SU-DHL-6 (cell line): Measurements from ENCODE around the gene FAM20C.

Experiments
- H2AFZ ChIP-seq: fragments of 200-600 bp; sonication (generic); 2 replicates; pipeline ENCODE4 v1.6.1; 2014; ENCODE audit warnings: low read depth, mild to moderate bottlenecking, moderate library complexity, mixed read lengths, antibody characterized with exemption, low read length; ENCODE audit not compliant: severe bottlenecking
- H3F3A ChIP-seq: fragments of 200-600 bp; shearing (Covaris generic); 2 replicates; pipeline ENCODE4 v1.6.0; 2016; ENCODE audit warnings: antibody characterized with exemption, mild to moderate bottlenecking; ENCODE audit not compliant: insufficient read depth
- H3K27ac ChIP-seq: fragments of 200-600 bp; sonication (generic); 2 replicates; pipeline ENCODE4 v1.5.1; 2016; ENCODE audit warnings: low read depth, mild to moderate bottlenecking, low read length, moderate library complexity, mixed read lengths
- H3K27me3 ChIP-seq: fragments of 200-600 bp; sonication (generic), shearing (Covaris generic); 2 replicates; pipeline ENCODE4 v1.6.0; 2014; ENCODE audit warnings: mild to moderate bottlenecking, low read length
- H3K36me3 ChIP-seq: fragments of 200-600 bp; sonication (generic); 2 replicates; pipeline ENCODE4 v1.6.1; 2014; ENCODE audit warnings: mild to moderate bottlenecking, low read length, mixed read lengths
- H3K4me2 ChIP-seq: fragments of 300-600, 200-600 bp; shearing (Covaris generic), sonication (generic); 2 replicates; pipeline ENCODE4 v1.6.0; 2014; ENCODE audit warnings: low read length, low read depth, mild to moderate bottlenecking; ENCODE audit not compliant: poor library complexity, severe bottlenecking
- H3K4me3 ChIP-seq: fragments of 200-600 bp; sonication (generic); 2 replicates; pipeline ENCODE4 v1.5.1; 2014; ENCODE audit warnings: antibody characterized with exemption, low read length, mild to moderate bottlenecking, mixed read lengths; ENCODE audit not compliant: insufficient read depth, poor library complexity, severe bottlenecking
- H3K79me2 ChIP-seq: fragments of 200-600 bp; sonication (generic); 2 replicates; pipeline ENCODE4 v1.6.1; 2014; ENCODE audit warnings: mild to moderate bottlenecking, low read length, moderate library complexity; ENCODE audit not compliant: insufficient read depth
- H3K9ac ChIP-seq: fragments of 200-600 bp; sonication (generic); 2 replicates; pipeline ENCODE4 v1.7.0; 2014; ENCODE audit warnings: mild to moderate bottlenecking, low read length
- H3K9me2 ChIP-seq: fragments of 200-600 bp; sonication (generic); replicated peaks from 2 replicates; pipeline ENCODE4 v1.6.1; 2014; ENCODE audit warnings: low read length; ENCODE audit not compliant: insufficient read depth
- H3K9me3 ChIP-seq: fragments of 200-600 bp; sonication (generic); 2 replicates; pipeline ENCODE4 v1.6.1; 2014; ENCODE audit warnings: low read length, mixed read lengths; ENCODE audit not compliant: insufficient read depth
- H4K20me1 ChIP-seq: fragments of 200-600 bp; sonication (generic); 2 replicates; pipeline ENCODE4 v1.6.1; 2014; ENCODE audit warnings: low read depth, mild to moderate bottlenecking, antibody characterized with exemption, low read length, moderate library complexity, mixed read lengths
- EZH2phosphoT487 ChIP-seq: fragments of 200-600 bp; sonication (generic), shearing (Covaris generic); conservative IDR thresholded peaks from 2 replicates; pipeline ENCODE4 v1.6.1; 2018; ENCODE audit warnings: mild to moderate bottlenecking, antibody characterized with exemption, low read length, moderate library complexity, mixed read lengths
- TF ChIP-seq, protein P1 (sequence below): fragments of 200-600 bp; sonication (generic); IDR thresholded peaks from one replicate; pipeline ENCODE4 v1.5.1; 2017; ENCODE audit warnings: antibody characterized with exemption, mild to moderate bottlenecking, low read length, moderate library complexity; ENCODE audit not compliant: insufficient read depth, poor library complexity, severe bottlenecking

The FAM20C gene

DNA sequence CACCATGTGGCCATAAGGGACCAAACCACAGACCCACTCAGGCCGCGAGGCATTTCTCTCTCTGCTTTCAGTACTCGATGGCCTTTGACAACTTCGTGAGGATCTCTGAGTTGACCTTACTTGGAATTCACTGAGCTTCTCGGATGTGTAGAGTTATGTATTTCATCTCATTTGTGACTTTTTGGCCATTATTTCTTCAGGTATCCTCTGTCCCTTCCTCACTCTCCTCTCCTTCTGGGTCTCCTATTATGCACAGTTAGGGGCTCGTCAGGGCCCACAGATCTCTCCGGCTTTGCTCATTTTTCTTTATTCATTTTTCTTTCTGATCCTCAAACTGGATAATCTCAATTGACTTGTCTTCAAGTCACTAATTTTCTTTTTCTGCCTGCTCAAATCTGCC is 81.0 kb downstream of the FAM20C start:
- H3K9me2 ChIP-seq = 0 out of 2 replicates have a peak, but pooled peaks cover 5% of the 10 kb centered on the region
- H3F3A ChIP-seq = no peaks in the 10 kb centered on the region
- no peaks in the 10 kb centered on the region for H3K79me2 ChIP-seq
- peaks cover 9% of the 10 kb centered on the region; the same call in 1 of the 2 replicates for H3K9me3 ChIP-seq
- TF ChIP-seq, protein P1, sequence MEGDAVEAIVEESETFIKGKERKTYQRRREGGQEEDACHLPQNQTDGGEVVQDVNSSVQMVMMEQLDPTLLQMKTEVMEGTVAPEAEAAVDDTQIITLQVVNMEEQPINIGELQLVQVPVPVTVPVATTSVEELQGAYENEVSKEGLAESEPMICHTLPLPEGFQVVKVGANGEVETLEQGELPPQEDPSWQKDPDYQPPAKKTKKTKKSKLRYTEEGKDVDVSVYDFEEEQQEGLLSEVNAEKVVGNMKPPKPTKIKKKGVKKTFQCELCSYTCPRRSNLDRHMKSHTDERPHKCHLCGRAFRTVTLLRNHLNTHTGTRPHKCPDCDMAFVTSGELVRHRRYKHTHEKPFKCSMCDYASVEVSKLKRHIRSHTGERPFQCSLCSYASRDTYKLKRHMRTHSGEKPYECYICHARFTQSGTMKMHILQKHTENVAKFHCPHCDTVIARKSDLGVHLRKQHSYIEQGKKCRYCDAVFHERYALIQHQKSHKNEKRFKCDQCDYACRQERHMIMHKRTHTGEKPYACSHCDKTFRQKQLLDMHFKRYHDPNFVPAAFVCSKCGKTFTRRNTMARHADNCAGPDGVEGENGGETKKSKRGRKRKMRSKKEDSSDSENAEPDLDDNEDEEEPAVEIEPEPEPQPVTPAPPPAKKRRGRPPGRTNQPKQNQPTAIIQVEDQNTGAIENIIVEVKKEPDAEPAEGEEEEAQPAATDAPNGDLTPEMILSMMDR = no peak
- no peak for TF ChIP-seq EZH2phosphoT487
- no peaks in the 10 kb centered on the region; the same call in 1 of the 2 replicates for H3K27me3 ChIP-seq
- no peak overlapping the region for H3K9ac ChIP-seq
- H3K4me2 ChIP-seq = no peak overlapping the region
- H3K4me3 ChIP-seq = no peak overlapping the region
- H3K27ac ChIP-seq = no peak overlapping the region
- H4K20me1 ChIP-seq = no peaks in the 10 kb centered on the region
- H3K36me3 ChIP-seq = no peaks in the 10 kb centered on the region
- no peak overlapping the region for H2AFZ ChIP-seq

- no peak overlapping the region for H3K27ac ChIP-seq
- H3K36me3 ChIP-seq = no peaks in the 10 kb centered on the region
- TF ChIP-seq, protein P1 = no peak
- no peak for TF ChIP-seq EZH2phosphoT487
- H3K4me3 ChIP-seq = no peak overlapping the region
- H3K9ac ChIP-seq = no peak overlapping the region
- no peaks in the 10 kb centered on the region for H3F3A ChIP-seq
- H3K4me2 ChIP-seq = no peak overlapping the region
- no peaks in the 10 kb centered on the region for H4K20me1 ChIP-seq
- H2AFZ ChIP-seq = no peak overlapping the region
- H3K9me3 ChIP-seq = peaks cover 10% of the 10 kb centered on the region; the same call in 1 of the 2 replicates
- H3K27me3 ChIP-seq = no peaks in the 10 kb centered on the region; the same call in 1 of the 2 replicates
- H3K79me2 ChIP-seq = no peaks in the 10 kb centered on the region
- 0 out of 2 replicates have a peak, but pooled peaks cover 5% of the 10 kb centered on the region for H3K9me2 ChIP-seq
Observed at GRCh38 chr7:274266-274665, 81.9 kb downstream of the FAM20C start.

DNA sequence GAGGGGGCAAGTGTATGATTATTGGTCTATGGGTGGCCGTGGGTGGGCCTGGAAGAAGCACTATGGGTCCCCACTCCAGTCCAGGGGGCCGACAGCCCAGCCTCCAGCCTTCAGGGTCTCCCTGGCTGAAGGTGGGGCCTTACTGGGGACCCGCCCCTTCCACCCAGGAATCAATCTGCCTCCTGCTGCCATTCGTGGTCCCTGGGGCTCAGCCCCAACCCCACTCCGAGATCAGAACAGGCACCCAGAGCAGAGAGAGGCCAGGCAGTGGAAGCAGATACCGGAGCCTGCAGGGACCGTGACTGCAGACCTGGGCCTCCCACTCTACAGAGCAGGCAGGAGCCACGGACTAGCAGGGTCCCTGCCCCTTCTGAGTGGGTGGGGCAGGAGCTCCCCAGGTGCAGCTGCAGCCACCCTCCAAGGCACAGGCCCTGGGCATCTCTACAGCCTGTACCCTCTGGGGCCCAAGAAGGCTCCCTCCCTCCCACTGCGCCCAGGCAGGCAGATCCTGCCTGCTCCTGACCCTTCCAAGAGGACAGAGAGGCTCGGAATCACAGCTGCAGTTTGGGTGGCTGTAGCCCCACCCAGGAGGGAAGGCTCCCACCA is 84.0 kb downstream of the FAM20C start:
- Histone ChIP-seq H3K4me2 (no peak overlapping the region), H3K27ac (no peak overlapping the region), H3K9me3 (peaks cover 11% of the 10 kb centered on the region; the same call in 1 of the 2 replicates), H3K9ac (no peak overlapping the region), H3K27me3 (no peaks in the 10 kb centered on the region; the same call in 1 of the 2 replicates), H3K36me3 (no peaks in the 10 kb centered on the region), H2AFZ (no peak overlapping the region), H3K9me2 (0 out of 2 replicates have a peak, but pooled peaks cover 5% of the 10 kb centered on the region), H3K79me2 (no peaks in the 10 kb centered on the region), H4K20me1 (no peaks in the 10 kb centered on the region), H3F3A (no peaks in the 10 kb centered on the region), H3K4me3 (no peak overlapping the region)
- TF ChIP-seq EZH2phosphoT487 = no peak
- TF ChIP-seq, protein P1 = no peak
